ENCODE results near the gene MCF2.

The MCF2 gene

DNA sequence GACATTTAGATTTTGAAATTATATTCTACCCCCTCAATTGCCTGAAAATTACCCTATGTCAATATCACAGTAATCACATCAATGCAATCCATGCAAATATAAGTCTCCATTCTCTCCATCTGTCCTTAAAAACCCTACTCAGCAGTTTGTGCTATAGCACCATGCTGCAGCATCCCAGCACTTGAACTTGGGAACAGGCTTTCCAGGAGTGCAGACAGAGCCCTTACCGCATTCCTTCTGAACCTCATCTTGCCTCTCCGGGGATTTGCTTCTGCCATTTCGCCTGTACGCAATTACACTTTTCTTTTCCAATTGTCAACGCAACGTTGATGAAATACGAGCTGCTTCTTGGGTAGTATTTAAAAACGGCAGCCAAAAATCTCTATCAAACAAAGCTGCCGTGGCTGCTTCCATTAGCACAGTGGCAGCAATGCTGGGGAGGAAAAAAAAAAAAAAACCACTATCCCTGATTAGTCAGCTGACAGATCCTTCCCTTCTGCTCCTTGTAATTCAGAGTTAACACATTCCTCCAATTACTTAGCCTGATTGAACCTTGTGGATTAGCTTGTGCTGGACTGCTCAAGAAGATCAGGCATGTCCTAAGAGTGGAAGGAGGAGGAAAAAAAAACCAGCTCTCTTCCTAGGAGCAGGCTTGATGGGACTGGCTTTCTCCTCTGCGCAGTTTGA is 65.6 kb downstream of the MCF2 start:
- in situ Hi-C loops (cut with HindIII; ENCODE audit: low pct_ligation_motif_present, low pct_unique_long_range_greater_than_20kb, low sequenced_read_pairs), result no loop called here
- no peak for DNase-seq

- in situ Hi-C loops (cut with HindIII; ENCODE audit: low pct_ligation_motif_present, low pct_unique_long_range_greater_than_20kb, low sequenced_read_pairs), result no loop called here
- no peak for DNase-seq
These were observed 67.7 kb downstream of the MCF2 start for GRCh38 chrX:139640259-139640658.

DNA sequence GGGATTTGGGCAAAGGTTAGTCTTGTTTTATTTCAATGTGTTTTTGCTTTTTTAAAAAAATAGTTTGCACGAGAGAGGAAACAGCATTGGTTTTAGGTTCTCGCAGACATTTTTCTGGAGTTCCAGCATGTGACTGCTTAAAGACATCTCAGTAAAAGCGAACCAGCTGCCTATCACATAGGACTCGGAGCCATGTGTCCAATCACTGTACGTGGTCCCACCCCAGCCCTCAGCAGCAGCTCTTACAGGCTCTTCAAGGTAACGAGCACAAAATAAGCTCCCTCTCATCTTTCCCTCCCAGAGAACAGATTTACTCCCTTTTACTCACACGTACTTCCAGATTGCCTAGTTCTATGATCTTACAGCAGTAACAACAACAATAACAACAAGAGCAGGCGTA is 68.7 kb downstream of the MCF2 start:
- in situ Hi-C loops (cut with HindIII; ENCODE audit: low pct_ligation_motif_present, low pct_unique_long_range_greater_than_20kb, low sequenced_read_pairs), result no loop called here
- no peak for DNase-seq

GRCh38 chrX:139600105-139600504 is 107.9 kb downstream of the MCF2 start:
- in situ Hi-C loops (cut with HindIII; ENCODE audit: low pct_ligation_motif_present, low pct_unique_long_range_greater_than_20kb, low sequenced_read_pairs), result no loop called here
- DNase-seq, result no peak

GRCh38 chrX:139596068-139596467 is 111.9 kb downstream of the MCF2 start:
- in situ Hi-C loops (cut with HindIII; ENCODE audit: low pct_ligation_motif_present, low pct_unique_long_range_greater_than_20kb, low sequenced_read_pairs), result no loop called here
- DNase-seq, result no peak

- DNase-seq, result no peak
- in situ Hi-C loops (cut with HindIII; ENCODE audit: low pct_ligation_motif_present, low pct_unique_long_range_greater_than_20kb, low sequenced_read_pairs), result no loop called here
These were observed 122.4 kb downstream of the MCF2 start for GRCh38 chrX:139585613-139586012.

DNA sequence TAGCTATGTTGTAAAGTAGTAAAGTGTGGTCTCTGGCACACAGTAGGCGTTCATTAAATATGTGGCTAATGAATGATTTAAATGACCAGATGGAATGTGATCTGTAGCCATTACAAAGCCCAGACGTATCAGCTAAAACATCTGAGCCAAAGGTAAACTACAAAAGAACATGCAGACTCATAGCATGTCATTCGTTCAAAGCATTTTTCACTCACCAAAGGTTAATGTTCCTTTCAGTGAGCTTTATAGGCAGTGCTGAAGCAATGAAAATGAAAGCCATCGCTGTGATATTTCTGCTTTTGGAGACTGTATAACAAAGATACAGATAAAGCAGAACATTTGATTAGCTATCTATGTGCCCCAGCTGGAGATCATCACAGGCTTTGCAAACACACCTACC is 126.9 kb downstream of the MCF2 start:
- DNase-seq, result no peak
- in situ Hi-C loops (cut with HindIII; ENCODE audit: low pct_ligation_motif_present, low pct_unique_long_range_greater_than_20kb, low sequenced_read_pairs), result no loop called here

- in situ Hi-C loops (cut with HindIII; ENCODE audit: low pct_ligation_motif_present, low pct_unique_long_range_greater_than_20kb, low sequenced_read_pairs), result no loop called here
- DNase-seq, result no peak
These were observed 141.0 kb downstream of the MCF2 start for GRCh38 chrX:139566981-139567380.

GRCh38 chrX:139563251-139563650 is 144.7 kb downstream of the MCF2 start:
- DNase-seq, result no peak
- in situ Hi-C loops (cut with HindIII; ENCODE audit: low pct_ligation_motif_present, low pct_unique_long_range_greater_than_20kb, low sequenced_read_pairs), result no loop called here

- in situ Hi-C loops (cut with HindIII; ENCODE audit: low pct_ligation_motif_present, low pct_unique_long_range_greater_than_20kb, low sequenced_read_pairs), result no loop called here
- DNase-seq, result no peak
These were observed 147.7 kb downstream of the MCF2 start for GRCh38 chrX:139560221-139560620.

GRCh38 chrX:139559383-139560042 is 148.5 kb downstream of the MCF2 start:
- in situ Hi-C loops (cut with HindIII; ENCODE audit: low pct_ligation_motif_present, low pct_unique_long_range_greater_than_20kb, low sequenced_read_pairs), result no loop called here
- peak; percentile 52 for DNase-seq

GRCh38 chrX:139554991-139555675 is 152.8 kb downstream of the MCF2 start:
- in situ Hi-C loops (cut with HindIII; ENCODE audit: low pct_ligation_motif_present, low pct_unique_long_range_greater_than_20kb, low sequenced_read_pairs), result no loop called here

DNA sequence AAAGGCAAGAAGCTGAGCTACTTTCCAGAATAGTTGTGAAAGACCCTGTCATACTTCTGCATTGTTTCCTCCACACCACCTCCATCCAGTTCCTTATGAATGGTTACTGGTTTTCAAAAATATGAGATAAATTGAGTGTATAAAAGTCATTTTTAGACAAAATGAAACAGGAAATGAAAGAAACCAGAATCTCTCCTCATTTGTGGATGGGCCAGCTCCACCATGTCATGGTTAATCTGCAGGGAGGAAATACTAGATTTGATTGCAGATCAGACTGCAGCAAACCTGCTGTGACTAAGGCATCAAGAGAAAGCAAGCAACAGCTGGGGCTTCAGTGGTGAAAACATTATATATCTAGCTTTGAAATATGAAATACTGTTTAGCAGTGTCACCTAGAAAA is 153.6 kb downstream of the MCF2 start:
- DNase-seq, result no peak
- in situ Hi-C loops (cut with HindIII; ENCODE audit: low pct_ligation_motif_present, low pct_unique_long_range_greater_than_20kb, low sequenced_read_pairs), result no loop called here

More at GRCh38 chrX:139554991-139555675, 152.8 kb downstream of the MCF2 start:
- no peak for DNase-seq

GRCh38 chrX:139544591-139544990 is 163.4 kb downstream of the MCF2 start:
- in situ Hi-C loops (cut with HindIII; ENCODE audit: low pct_ligation_motif_present, low pct_unique_long_range_greater_than_20kb, low sequenced_read_pairs), result no loop called here
- no peak for DNase-seq

- in situ Hi-C loops (cut with HindIII; ENCODE audit: low pct_ligation_motif_present, low pct_unique_long_range_greater_than_20kb, low sequenced_read_pairs), result no loop called here
- DNase-seq, result no peak
These were observed 164.0 kb downstream of the MCF2 start for GRCh38 chrX:139543920-139544319.

- no peak for DNase-seq
These were observed 165.3 kb downstream of the MCF2 start for GRCh38 chrX:139542652-139543051.

DNA sequence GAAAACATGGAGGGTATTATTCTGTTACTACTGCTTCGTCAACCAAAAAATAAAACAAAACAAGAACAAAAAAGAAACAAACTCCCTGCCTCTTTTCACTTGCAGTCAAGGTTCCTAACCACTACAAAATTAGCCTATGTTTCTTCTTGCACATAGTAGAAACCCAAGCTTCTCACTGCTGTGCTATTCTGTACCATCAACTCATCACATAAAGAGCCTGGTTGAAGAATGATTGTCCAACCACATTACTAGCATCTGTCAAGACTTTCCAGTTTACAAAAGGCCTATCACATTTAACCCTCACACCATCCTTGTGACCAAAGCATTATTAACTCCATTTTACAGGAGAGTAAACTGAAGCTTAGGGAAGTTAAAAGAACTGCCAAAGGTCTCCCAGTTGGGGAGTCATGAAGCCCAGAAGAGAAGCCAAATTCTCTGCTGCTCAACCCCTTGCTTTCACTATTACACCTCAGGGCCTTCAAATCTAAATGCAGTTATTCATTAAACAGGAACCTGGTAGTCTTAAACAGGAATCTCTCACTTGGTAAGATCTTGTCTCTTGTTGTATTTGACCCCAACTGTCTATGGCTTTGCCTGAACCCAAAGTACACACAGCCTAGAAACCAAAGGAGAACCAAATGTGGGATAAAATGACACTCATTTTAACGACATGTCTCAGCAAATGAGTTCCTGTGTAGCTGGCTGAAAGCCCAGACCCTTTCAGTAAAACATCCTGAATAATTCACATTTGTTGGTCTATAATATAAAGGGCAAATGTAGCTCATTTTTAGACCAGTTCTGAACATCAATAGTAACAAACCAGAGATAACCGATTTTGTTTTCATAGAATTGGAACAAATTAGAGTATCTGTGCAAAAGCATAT is 168.8 kb downstream of the MCF2 start:
- in situ Hi-C loops (cut with HindIII; ENCODE audit: low pct_ligation_motif_present, low pct_unique_long_range_greater_than_20kb, low sequenced_read_pairs), result no loop called here
- no peak for DNase-seq

More at GRCh38 chrX:139542652-139543051, 165.3 kb downstream of the MCF2 start:
- in situ Hi-C loops (cut with HindIII; ENCODE audit: low pct_ligation_motif_present, low pct_unique_long_range_greater_than_20kb, low sequenced_read_pairs), result no loop called here

DNA sequence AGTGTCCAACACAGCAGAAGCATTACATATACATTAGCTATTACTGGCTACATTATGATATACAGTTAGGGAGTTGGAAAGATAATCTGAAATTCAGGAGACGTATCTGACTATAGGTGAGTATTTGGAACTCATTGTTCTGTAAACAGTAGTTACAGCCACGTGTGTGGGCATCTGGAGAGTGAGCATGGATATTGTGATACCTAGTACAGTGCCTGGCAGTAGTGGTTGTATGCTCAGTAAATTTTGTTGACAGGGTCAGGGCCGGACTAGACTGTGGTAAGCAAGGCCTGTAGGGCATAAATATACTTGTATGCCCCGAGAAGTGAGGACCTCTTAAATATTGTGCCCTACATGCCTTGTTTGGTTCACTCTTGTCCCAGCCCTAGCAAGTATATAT is 174.5 kb downstream of the MCF2 start:
- in situ Hi-C loops (cut with HindIII; ENCODE audit: low pct_ligation_motif_present, low pct_unique_long_range_greater_than_20kb, low sequenced_read_pairs), result no loop called here
- no peak for DNase-seq

GRCh38 chrX:139532834-139533233 is 175.1 kb downstream of the MCF2 start:
- in situ Hi-C loops (cut with HindIII; ENCODE audit: low pct_ligation_motif_present, low pct_unique_long_range_greater_than_20kb, low sequenced_read_pairs), result no loop called here
- DNase-seq, result no peak

Data from ACHN (cell line).